Liver (tissue), 9 donors: Measurements from ENCODE around the gene NELL1. TPM values are rescaled to one million over a fixed set of nuclear protein-coding genes. Genes with fewer than 3 reads are reported as not detected.

Experiments used
- DNase-seq: peaks from one replicate; pipeline ENCODE4 v3.0.0-alpha.2; 2017; ENCODE audit warnings: low spot score
- H3K27ac ChIP-seq, 2 donors: one replicate each; pipeline ENCODE4 v1.7.0; 2013; ENCODE audit warnings: inconsistent platforms in 2 of 2, low read length in 2 of 2, control low read depth in 1 of 2, low read depth in 1 of 2, mild to moderate bottlenecking in 1 of 2
- H3K27me3 ChIP-seq, 4 donors: one replicate each; pipeline versions ENCODE4 v1.6.1 to v1.7.0; 2013; ENCODE audit warnings: low read length in 3 of 4, inconsistent platforms in 1 of 4, mild to moderate bottlenecking in 1 of 4, moderate library complexity in 1 of 4; ENCODE audit not compliant: control insufficient read depth in 4 of 4, insufficient read depth in 4 of 4
- H3K36me3 ChIP-seq, 4 donors: one replicate each; pipeline versions ENCODE4 v1.6.1 to v1.7.0; 2013; ENCODE audit warnings: low read length in 3 of 4, mild to moderate bottlenecking in 3 of 4, low read depth in 1 of 4, moderate library complexity in 1 of 4; ENCODE audit not compliant: control insufficient read depth in 4 of 4, insufficient read depth in 3 of 4
- H3K4me1 ChIP-seq, 4 donors: one replicate each; pipeline versions ENCODE4 v1.6.1 to v1.7.0; 2013; ENCODE audit warnings: low read length in 3 of 4, mild to moderate bottlenecking in 3 of 4, moderate library complexity in 1 of 4; ENCODE audit not compliant: control insufficient read depth in 4 of 4, insufficient read depth in 4 of 4
- H3K4me3 ChIP-seq, 3 donors: one replicate each; pipeline versions ENCODE4 v1.6.1 to v1.7.0; 2013; ENCODE audit warnings: low read length in 3 of 3, control low read depth in 1 of 3, low read depth in 1 of 3, mild to moderate bottlenecking in 1 of 3
- H3K9ac ChIP-seq, 2 donors: one replicate each; pipeline ENCODE4 v1.7.0; 2013; ENCODE audit warnings: low read length in 2 of 2, mild to moderate bottlenecking in 2 of 2, moderate library complexity in 2 of 2, control low read depth in 1 of 2, low read depth in 1 of 2
- H3K9me3 ChIP-seq, 4 donors: one replicate each; pipeline versions ENCODE4 v1.6.1 to v1.7.0; 2013; ENCODE audit warnings: low read length in 3 of 4; ENCODE audit not compliant: control insufficient read depth in 4 of 4
- CTCF ChIP-seq: fragments of 150-350 bp; IDR thresholded peaks from 2 replicates; pipeline ENCODE4 v1.5.1; 2017; ENCODE audit warnings: improper control_type of control experiment, low read depth, low read length; ENCODE audit not compliant: missing input control
- FOXA1 ChIP-seq: IDR thresholded peaks from 2 replicates; pipeline ENCODE4 v1.6.1; 2016; ENCODE audit warnings: antibody characterized with exemption
- GABPA ChIP-seq, 2 donors: IDR thresholded peaks in 1 of 2; conservative IDR thresholded peaks in 1 of 2; 2 replicates each; pipeline ENCODE4 v1.6.1; 2016; ENCODE audit warnings: antibody characterized with exemption in 2 of 2, mild to moderate bottlenecking in 1 of 2, moderate library complexity in 1 of 2
- HNF4G ChIP-seq: IDR thresholded peaks from 2 replicates; pipeline ENCODE4 v1.6.1; 2016; ENCODE audit warnings: antibody characterized with exemption
- NR2F2 ChIP-seq: IDR thresholded peaks from 2 replicates; pipeline ENCODE4 v1.6.1; 2016; ENCODE audit warnings: antibody characterized with exemption
- RAD21 ChIP-seq, 2 donors: IDR thresholded peaks; 2 replicates each; pipeline ENCODE4 v1.6.1; 2016; ENCODE audit warnings: antibody characterized with exemption in 2 of 2, mild to moderate bottlenecking in 2 of 2
- TAF1 ChIP-seq: conservative IDR thresholded peaks from 2 replicates; pipeline ENCODE4 v1.6.1; 2016; ENCODE audit warnings: antibody characterized with exemption, mild to moderate bottlenecking
- WGBS: extraction: QIAGEN DNeasy Blood & Tissue Kit; methylation state at CpG from one replicate; pipeline ENCODE4 v1.1.7; 2013; 5-methylcytosine and 5-hydroxymethylcytosine counted together
- polyA plus RNA-seq, 2 donors: library from polyadenylated mRNA; stranded (reverse) in 1 of 2; unstranded in 1 of 2; fragments of 200-250 nt in 1 of 2; fragments of >200 nt in 1 of 2; fragmentation: Nextera tagmentation in 1 of 2; extraction: Ambion mirVana in 1 of 2; gene quantifications; one replicate each; pipeline versions ENCODE4 v1.2.1 to v1.2.3, GENCODE V29; 2013 to 2015
- total RNA-seq, 2 donors: library from RNA; depleted of rRNA; stranded (reverse); fragments of >200 nt; gene quantifications; one replicate each; pipeline ENCODE4 v1.2.3, GENCODE V29; 2014
- TF ChIP-seq, protein P1 (sequence below): IDR thresholded peaks from 2 replicates; pipeline ENCODE4 v1.6.1; 2016; ENCODE audit warnings: antibody characterized with exemption
- TF ChIP-seq, protein P2 (sequence below): IDR thresholded peaks from 2 replicates; pipeline ENCODE4 v1.6.1; 2016; ENCODE audit warnings: antibody characterized with exemption
- TF ChIP-seq, protein P3 (sequence below): IDR thresholded peaks from 2 replicates; pipeline ENCODE4 v1.6.1; 2016; ENCODE audit warnings: antibody characterized with exemption
- donor health status: healthy.
- donor health status: healthy.
- donor health status: healthy.
- donor health status: healthy.
- donor health status: healthy.

NELL1 gene
- total and polyA plus RNA-seq, 4 donors: not detected

GRCh38 chr11:21180182-21180581, 510.8 kb downstream of the NELL1 start:
- TF ChIP-seq, protein P1, sequence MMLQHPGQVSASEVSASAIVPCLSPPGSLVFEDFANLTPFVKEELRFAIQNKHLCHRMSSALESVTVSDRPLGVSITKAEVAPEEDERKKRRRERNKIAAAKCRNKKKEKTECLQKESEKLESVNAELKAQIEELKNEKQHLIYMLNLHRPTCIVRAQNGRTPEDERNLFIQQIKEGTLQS: no peak
- TF ChIP-seq, protein P2, sequence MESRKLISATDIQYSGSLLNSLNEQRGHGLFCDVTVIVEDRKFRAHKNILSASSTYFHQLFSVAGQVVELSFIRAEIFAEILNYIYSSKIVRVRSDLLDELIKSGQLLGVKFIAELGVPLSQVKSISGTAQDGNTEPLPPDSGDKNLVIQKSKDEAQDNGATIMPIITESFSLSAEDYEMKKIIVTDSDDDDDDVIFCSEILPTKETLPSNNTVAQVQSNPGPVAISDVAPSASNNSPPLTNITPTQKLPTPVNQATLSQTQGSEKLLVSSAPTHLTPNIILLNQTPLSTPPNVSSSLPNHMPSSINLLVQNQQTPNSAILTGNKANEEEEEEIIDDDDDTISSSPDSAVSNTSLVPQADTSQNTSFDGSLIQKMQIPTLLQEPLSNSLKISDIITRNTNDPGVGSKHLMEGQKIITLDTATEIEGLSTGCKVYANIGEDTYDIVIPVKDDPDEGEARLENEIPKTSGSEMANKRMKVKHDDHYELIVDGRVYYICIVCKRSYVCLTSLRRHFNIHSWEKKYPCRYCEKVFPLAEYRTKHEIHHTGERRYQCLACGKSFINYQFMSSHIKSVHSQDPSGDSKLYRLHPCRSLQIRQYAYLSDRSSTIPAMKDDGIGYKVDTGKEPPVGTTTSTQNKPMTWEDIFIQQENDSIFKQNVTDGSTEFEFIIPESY: no peak
- TF ChIP-seq GABPA (IDR thresholded peaks at IDR 0.05 in 1 of 2, conservative IDR thresholded peaks at IDR 0.05 in 1 of 2): no peak
- no peak for TF ChIP-seq NR2F2
- no peak for TF ChIP-seq HNF4G
- TF ChIP-seq TAF1: no peak
- TF ChIP-seq CTCF: no peak
- no peak for TF ChIP-seq RAD21 (IDR thresholded peaks at IDR 0.05)
- H3K27me3 ChIP-seq: no peaks in the 10 kb centered on the region
- H3K4me1 ChIP-seq: no peaks in the 10 kb centered on the region
- 32% methylated on average over 3 of the region's 3 CpGs for WGBS
- H3K4me3 ChIP-seq: no peak overlapping the region
- H3K36me3 ChIP-seq: no peaks in the 10 kb centered on the region
- H3K27ac ChIP-seq: no peak overlapping the region
- H3K9ac ChIP-seq: no peak overlapping the region
- no peak for DNase-seq
- H3K9me3 ChIP-seq: no peaks in the 10 kb centered on the region

- Histone ChIP-seq H3K27ac (no peak overlapping the region), H3K4me3 (no peak overlapping the region), H3K4me1 (no peaks in the 10 kb centered on the region), H3K27me3 (peaks cover 0 to 5% (median 0%) of the 10 kb centered on the region in 4 donors), H3K9ac (no peak overlapping the region), H3K36me3 (no peaks in the 10 kb centered on the region), H3K9me3 (no peaks in the 10 kb centered on the region)
- DNase-seq: no peak
- TF ChIP-seq HNF4G: no peak
- no peak for TF ChIP-seq NR2F2
- TF ChIP-seq FOXA1: no peak
Observed at GRCh38 chr11:21185959-21186358, 516.6 kb downstream of the NELL1 start.

DNA sequence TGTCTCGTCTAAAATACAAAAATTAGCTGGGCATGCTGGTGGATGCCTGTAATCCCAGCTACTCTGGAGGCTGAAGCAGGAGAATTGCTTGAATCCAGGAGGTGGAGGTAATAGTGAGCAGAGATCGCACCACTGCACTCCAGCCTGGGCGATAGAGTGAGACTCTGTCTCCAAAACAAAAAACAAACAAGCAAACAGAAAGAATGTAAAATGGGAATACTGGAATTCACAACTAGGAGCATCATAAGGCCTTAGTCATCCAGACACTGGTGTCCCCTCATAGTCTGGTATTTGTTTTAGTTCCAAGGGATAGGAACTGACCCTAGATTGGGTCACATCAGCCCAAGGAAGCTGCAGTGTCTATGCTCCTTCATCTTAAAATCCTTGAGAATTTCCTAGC, 520.8 kb downstream of the NELL1 start:
- H3K9ac ChIP-seq: no peak overlapping the region
- 78% methylated on average over 3 of the region's 3 CpGs for WGBS
- no peaks in the 10 kb centered on the region for H3K4me1 ChIP-seq
- peaks cover 0 to 5% (median 0%) of the 10 kb centered on the region in 4 donors for H3K27me3 ChIP-seq
- no peaks in the 10 kb centered on the region for H3K9me3 ChIP-seq
- H3K36me3 ChIP-seq: no peaks in the 10 kb centered on the region
- TF ChIP-seq, protein P2: no peak
- TF ChIP-seq, protein P3, sequence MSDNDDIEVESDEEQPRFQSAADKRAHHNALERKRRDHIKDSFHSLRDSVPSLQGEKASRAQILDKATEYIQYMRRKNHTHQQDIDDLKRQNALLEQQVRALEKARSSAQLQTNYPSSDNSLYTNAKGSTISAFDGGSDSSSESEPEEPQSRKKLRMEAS: no peak
- TF ChIP-seq FOXA1 (no peak), TAF1 (no peak), HNF4G (no peak)
- H3K4me3 ChIP-seq: no peak overlapping the region
- DNase-seq: no peak
- no peak overlapping the region for H3K27ac ChIP-seq
